Left colon (tissue), 2 donors: ENCODE data around the gene DPYSL4. TPM values are rescaled to one million over a fixed set of nuclear protein-coding genes. Genes with fewer than 3 reads are reported as not detected.

Source experiments
- ATAC-seq: fragments of 200-7000 bp; cut with Tn5 transposase; one replicate; pipeline ENCODE4 v1.9.1; 2020; ENCODE audit warnings: mild to moderate bottlenecking, moderate library complexity
- DNase-seq, 2 donors: peaks; one replicate each; pipeline ENCODE4 v3.0.0-alpha.2; 2020
- intact Hi-C, 2 donors: fragments of 100-400 bp; cut with DNase I in 1 of 2; cut with micrococcal nuclease in 1 of 2; formaldehyde crosslinking; loops; one replicate each; pipeline versions ENCODE4 v1.11.2 to v1.14.0; 2022; cut with DNase I, micrococcal nuclease
- total RNA-seq, 2 donors: library from RNA; stranded (reverse); fragmentation: NEBNext Ultra II Directional; extraction: Animal tissue kit (Norgen Biotek cat#: 25700); gene quantifications; one replicate each; pipeline ENCODE4 v1.2.1, GENCODE V29; 2021
- donor health status: DM: no; HTN: no; CAD: no.
- donor health status: DM: yes; HTN: yes; CAD: no.

DPYSL4 gene
- total RNA-seq, 2 donors from 2014 or later, result 0.45 TPM; not detected in 1

GRCh38 chr10:132185601-132186487 is 904 bp upstream of the DPYSL4 start:
- DNase-seq (peak in 1 of 2 donors; percentile 57), ATAC-seq (peak; percentile 93)
- intact Hi-C loops, result no loop called here

- intact Hi-C loops, result no loop called here
- no peak for DNase-seq
- no peak for ATAC-seq
These were observed 836 bp downstream of the DPYSL4 start for GRCh38 chr10:132187430-132188138.

- intact Hi-C loops, result no loop called here
- DNase-seq, result no peak
- ATAC-seq, result no peak
These were observed 1.6 kb downstream of the DPYSL4 start for GRCh38 chr10:132188331-132188730.

- intact Hi-C loops, result no loop called here
- ATAC-seq (no peak), DNase-seq (no peak)
These were observed 2.3 kb downstream of the DPYSL4 start for GRCh38 chr10:132189016-132189415.

- no peak for DNase-seq
- no peak for ATAC-seq
- intact Hi-C loops, result no loop called here
These were observed 3.2 kb downstream of the DPYSL4 start for GRCh38 chr10:132189810-132190422.

- ATAC-seq (no peak), DNase-seq (no peak)
- intact Hi-C loops, result no loop called here
These were observed 5.6 kb downstream of the DPYSL4 start for GRCh38 chr10:132192076-132192975.

DNA sequence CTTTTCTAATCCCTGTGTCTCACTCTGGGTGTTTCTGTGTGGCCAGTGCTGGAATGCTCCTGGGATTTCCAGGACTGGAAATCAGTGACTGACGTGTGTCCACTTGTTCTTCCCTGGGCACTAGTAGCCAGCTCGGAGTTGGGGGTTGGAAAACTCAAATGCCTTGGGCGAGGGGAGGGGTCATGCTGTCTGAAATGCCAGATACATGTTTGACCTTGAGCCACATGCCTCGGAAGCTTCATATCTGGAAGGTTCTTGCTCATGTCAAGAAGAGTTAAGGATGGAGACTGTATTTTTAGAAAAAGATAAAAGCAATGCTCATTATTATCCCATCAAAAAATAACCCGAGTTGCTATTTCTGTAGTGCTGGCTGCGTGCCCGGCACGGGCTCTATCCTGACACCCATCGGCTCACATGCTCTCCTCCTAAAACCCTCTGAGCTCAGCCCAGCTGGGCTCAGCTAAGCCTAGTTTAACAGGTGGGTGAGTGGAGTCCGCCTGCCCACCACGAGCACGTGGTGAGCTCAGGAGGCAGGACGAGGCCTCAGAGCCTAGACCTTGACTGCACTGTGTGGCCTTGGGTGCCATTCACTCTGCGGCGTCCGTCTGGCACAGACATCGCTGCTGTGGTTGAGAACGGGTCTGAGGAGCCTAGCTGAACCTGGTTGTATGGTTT is 6.4 kb downstream of the DPYSL4 start:
- intact Hi-C loops, result no loop called here
- DNase-seq (no peak), ATAC-seq (no peak)

- ATAC-seq, result peak; percentile 46
- intact Hi-C loops, result no loop called here
- DNase-seq, result peak in 1 of 2 donors; percentile 29
These were observed 7.3 kb downstream of the DPYSL4 start for GRCh38 chr10:132193907-132194552.

- ATAC-seq (no peak), DNase-seq (no peak)
- intact Hi-C loops, result no loop called here
These were observed 8.0 kb downstream of the DPYSL4 start for GRCh38 chr10:132194726-132195125.

DNA sequence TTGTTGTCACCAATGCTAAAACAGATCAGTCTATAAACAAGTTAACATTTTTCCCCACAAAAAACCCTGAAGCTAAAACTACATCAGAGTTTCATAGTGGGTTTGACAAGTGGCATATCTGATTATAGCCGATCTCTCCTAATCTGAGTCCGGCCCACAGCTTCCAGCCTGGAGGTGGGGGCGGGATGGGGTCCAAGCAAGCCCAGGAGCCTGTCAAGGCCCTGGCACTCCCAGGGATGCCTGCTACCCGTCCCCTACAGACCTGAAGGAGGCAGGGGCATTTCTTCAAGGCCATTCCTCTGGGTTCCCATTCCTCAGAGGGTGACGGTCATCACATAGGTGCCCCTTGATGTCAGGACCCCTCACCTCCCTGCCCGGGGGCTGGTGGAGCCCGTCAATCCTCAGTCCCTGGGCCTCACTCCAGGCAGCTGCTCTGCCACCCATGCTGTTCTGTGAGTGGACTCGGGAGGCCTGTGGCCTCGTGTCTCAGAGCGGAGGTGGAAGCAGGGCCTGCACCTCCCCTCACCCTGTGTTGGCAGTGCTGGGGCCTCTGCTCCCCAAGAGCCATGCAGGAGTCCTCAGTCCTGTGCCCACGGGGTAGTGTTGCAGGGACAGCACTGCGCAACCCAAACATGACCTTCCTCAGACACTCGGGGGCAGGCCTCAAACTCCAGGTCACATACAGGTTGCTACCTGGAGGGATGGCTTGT is 8.8 kb downstream of the DPYSL4 start:
- no peak for DNase-seq
- intact Hi-C loops, result no loop called here
- ATAC-seq, result no peak

- ATAC-seq (no peak), DNase-seq (no peak)
- intact Hi-C loops, result no loop called here
These were observed 9.7 kb downstream of the DPYSL4 start for GRCh38 chr10:132196178-132197113.

GRCh38 chr10:132197271-132198067 is 10.7 kb downstream of the DPYSL4 start:
- DNase-seq (no peak), ATAC-seq (no peak)
- intact Hi-C loops, result no loop called here

GRCh38 chr10:132198068-132198370 is 11.3 kb downstream of the DPYSL4 start:
- ATAC-seq (no peak), DNase-seq (no peak)
- intact Hi-C loops, result no loop called here

DNA sequence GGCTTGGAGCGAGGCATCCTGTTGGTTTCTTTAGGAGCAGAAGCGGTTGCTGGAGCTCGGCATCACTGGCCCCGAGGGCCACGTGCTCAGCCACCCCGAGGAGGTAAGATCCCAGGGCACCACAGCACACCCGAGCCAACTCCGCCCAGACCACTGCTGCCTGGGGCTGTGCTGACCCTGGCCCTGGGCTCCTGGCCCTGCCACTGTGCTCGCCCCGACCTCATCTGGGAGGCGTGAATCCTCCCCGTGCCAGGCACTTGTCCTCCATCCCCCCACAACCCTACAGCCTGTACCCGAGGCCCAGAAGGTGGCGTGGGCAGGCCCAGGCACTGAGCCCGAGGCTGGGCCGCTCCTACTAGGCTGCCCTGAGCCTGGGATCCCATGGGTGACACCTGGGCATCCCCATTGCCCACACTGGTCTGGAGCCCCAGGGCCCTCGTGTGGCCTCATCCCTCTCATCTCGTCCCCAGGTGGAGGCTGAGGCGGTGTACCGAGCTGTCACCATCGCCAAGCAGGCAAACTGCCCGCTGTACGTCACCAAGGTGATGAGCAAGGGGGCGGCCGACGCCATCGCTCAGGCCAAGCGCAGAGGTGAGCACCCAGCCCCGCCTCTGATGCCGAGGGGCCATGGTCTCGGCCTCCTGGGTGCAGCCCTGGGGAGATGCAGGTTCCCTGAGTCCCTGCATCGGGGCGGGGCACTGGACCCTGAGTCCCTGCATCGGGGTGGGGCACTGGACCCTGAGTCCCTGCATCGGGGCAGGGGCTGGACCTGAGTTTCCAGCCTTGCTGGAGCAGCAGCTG is 11.8 kb downstream of the DPYSL4 start:
- ATAC-seq (no peak), DNase-seq (no peak)
- intact Hi-C loops, result no loop called here
